Kidney (tissue), 14 donors: ENCODE results near the gene IQCN. TPM values are rescaled to one million over a fixed set of nuclear protein-coding genes. Genes with fewer than 3 reads are reported as not detected.

Experiments used
- DNase-seq, 5 donors: peaks; one replicate each; pipeline ENCODE4 v3.0.0-alpha.2; 2013 to 2020
- FAIRE-seq: peaks from 2 replicates; lab custom pipeline; 2012; peaks lifted over from hg19 to GRCh38; lab: Jason Lieb, UNC
- H3K27ac ChIP-seq, 2 donors: one replicate each; pipeline ENCODE4 v1.7.0; 2013; ENCODE audit warnings: low read depth in 2 of 2, low read length in 2 of 2, inconsistent platforms in 1 of 2
- H3K27me3 ChIP-seq: one replicate; pipeline ENCODE4 v1.7.1; 2013; ENCODE audit warnings: low read length, inconsistent platforms; ENCODE audit not compliant: control insufficient read depth, insufficient read depth
- H3K36me3 ChIP-seq, 3 donors: one replicate each; pipeline versions ENCODE4 v1.7.0 to v1.7.1; 2013; ENCODE audit warnings: low read length in 3 of 3, control low read depth in 1 of 3, inconsistent platforms in 1 of 3; ENCODE audit not compliant: insufficient read depth in 3 of 3, control insufficient read depth in 2 of 3
- H3K4me1 ChIP-seq, 3 donors: one replicate each; pipeline versions ENCODE4 v1.7.0 to v1.7.1; 2013; ENCODE audit warnings: low read length in 3 of 3, inconsistent platforms in 1 of 3, low read depth in 1 of 3; ENCODE audit not compliant: control insufficient read depth in 2 of 3, insufficient read depth in 2 of 3
- H3K4me3 ChIP-seq, 3 donors: one replicate each; pipeline versions ENCODE4 v1.7.0 to v1.8.1; 2013; ENCODE audit warnings: low read length in 3 of 3, control low read depth in 1 of 3, inconsistent platforms in 1 of 3
- H3K9ac ChIP-seq, 3 donors: one replicate each; pipeline versions ENCODE4 v1.7.0 to v1.7.1; 2013; ENCODE audit warnings: low read length in 3 of 3, control low read depth in 1 of 3, inconsistent platforms in 1 of 3
- H3K9me3 ChIP-seq, 3 donors: one replicate each; pipeline versions ENCODE4 v1.7.0 to v1.7.1; 2013; ENCODE audit warnings: low read length in 3 of 3, control low read depth in 1 of 3, inconsistent platforms in 1 of 3; ENCODE audit not compliant: control insufficient read depth in 2 of 3, insufficient read depth in 1 of 3
- CTCF ChIP-seq: IDR thresholded peaks from 3 replicates; pipeline ENCODE4 v1.5.1; 2012; ENCODE audit warnings: mild to moderate bottlenecking, moderate library complexity, borderline replicate concordance; ENCODE audit not compliant: insufficient read depth; ENCODE audit errors: extremely low read depth
- intact Hi-C: fragments of 100-400 bp; cut with DNase I; formaldehyde crosslinking; loops from one replicate; pipeline ENCODE4 v1.11.1; 2022
- polyA plus RNA-seq: library from polyadenylated mRNA; stranded (reverse); fragments of 350-450 nt; fragmentation: Illumina TruSeq; extraction: RNeasy Lipid Tissue Mini Kit (QIAGEN cat#74804); gene quantifications from one replicate; pipeline ENCODE4 v1.2.3, GENCODE V29; 2014; ENCODE audit warnings: low read depth, low replicate concordance; ENCODE audit not compliant: insufficient read depth
- total RNA-seq: library from RNA; stranded (reverse); fragmentation: NEBNext Ultra II Directional; extraction: Animal tissue kit (Norgen Biotek cat#: 25700); gene quantifications from one replicate; pipeline ENCODE4 v1.2.1, GENCODE V29; 2021
- donor health status: control.
- donor health status: control.
- donor health status: control.
- donor health status: control.
- donor health status: control.
- donor health status: DM: yes; HTN: yes; CAD: no.
- donor health status: Normal renal cell carcinoma (clear cell type).

The IQCN gene
- total and polyA plus RNA-seq, 2 donors from 2014 or later, result 0.82 to 6.3 TPM

- Histone ChIP-seq H3K9ac (peak overlapping the region; percentile 71 to 95 (median 85)), H3K36me3 (peaks cover 7 to 15% (median 8%) of the 10 kb centered on the region in 3 donors), H3K27ac (peak overlapping the region; percentile 96 to 97), H3K27me3 (no peaks in the 10 kb centered on the region), H3K4me1 (peaks cover 0 to 27% (median 12%) of the 10 kb centered on the region in 3 donors), H3K9me3 (no peaks in the 10 kb centered on the region), H3K4me3 (peak overlapping the region; percentile 41 to 73 (median 68))
- no peak for TF ChIP-seq CTCF
- intact Hi-C loops, result no loop called here
- FAIRE-seq, result no peak
- DNase-seq, result peak in 3 of 5 donors; percentile 91 to 97 (median 92)
These were observed 8.0 kb upstream of the IQCN start for GRCh38 chr19:18282021-18282787.

- intact Hi-C loops, result no loop called here
- DNase-seq (peak; percentile 98 to 100 (median 99)), FAIRE-seq (no peak)
- H3K9ac ChIP-seq, result peak within 1 kb of the TSS; percentile 95 to 100 (median 100)
- no peak for TF ChIP-seq CTCF
- no peaks in the 10 kb centered on the region for H3K9me3 ChIP-seq
- H3K27ac ChIP-seq, result peak within 1 kb of the TSS; percentile 100
- peaks cover 0 to 27% (median 12%) of the 10 kb centered on the region in 3 donors for H3K4me1 ChIP-seq
- H3K27me3 ChIP-seq, result no peaks in the 10 kb centered on the region
- H3K4me3 ChIP-seq, result peak within 1 kb of the TSS; percentile 95 to 99 (median 99)
- H3K36me3 ChIP-seq, result peaks cover 7 to 15% (median 8%) of the 10 kb centered on the region in 3 donors
These were observed 7.1 kb upstream of the IQCN start, which contains the start of gene JUND for GRCh38 chr19:18281082-18282020. TSS of gene JUND (minus strand) at chr19:18281622. CDS start at chr19:18281484, 138 bp downstream.

GRCh38 chr19:18280247-18281081, 6.2 kb upstream of the IQCN start:
- DNase-seq (peak; percentile 74 to 95 (median 85)), FAIRE-seq (no peak)
- peak overlapping the region; percentile 95 to 99 (median 99) for H3K4me3 ChIP-seq
- H3K9me3 ChIP-seq, result no peaks in the 10 kb centered on the region
- no peak for TF ChIP-seq CTCF
- H3K36me3 ChIP-seq, result peaks cover 7 to 15% (median 8%) of the 10 kb centered on the region in 3 donors
- H3K27me3 ChIP-seq, result no peaks in the 10 kb centered on the region
- H3K9ac ChIP-seq, result peak overlapping the region; percentile 95 to 100 (median 100)
- H3K27ac ChIP-seq, result peak overlapping the region; percentile 100
- peaks cover 0 to 31% (median 16%) of the 10 kb centered on the region in 3 donors for H3K4me1 ChIP-seq
- intact Hi-C loops, result no loop called here
